Thyroid gland (tissue), 4 donors: ENCODE results near the gene MYO1G. TPM values are rescaled to one million over a fixed set of nuclear protein-coding genes. Genes with fewer than 3 reads are reported as not detected.

Experiments
- DNase-seq, 2 donors: peaks; one replicate each; pipeline ENCODE4 v3.0.0-alpha.2; 2019
- H3K27ac ChIP-seq, 3 donors: fragments of 200-600 bp; sonication (generic); 1 replicate in 2 of 3; 2 replicates in 1 of 3; pipeline ENCODE4 v1.5.1; 2016 to 2019; ENCODE audit warnings: mild to moderate bottlenecking in 1 of 3, moderate library complexity in 1 of 3
- H3K27me3 ChIP-seq: fragments of 200-600 bp; sonication (generic); one replicate; pipeline ENCODE4 v1.5.1; 2019
- H3K36me3 ChIP-seq, 2 donors: fragments of 200-600 bp; sonication (generic); one replicate each; pipeline ENCODE4 v1.5.1; 2016 to 2019
- H3K4me1 ChIP-seq, 2 donors: fragments of 200-600 bp; sonication (generic); one replicate each; pipeline ENCODE4 v1.5.1; 2017 to 2019
- H3K4me3 ChIP-seq, 3 donors: fragments of 200-600 bp; sonication (generic); replicated peaks in 1 of 3; 1 replicate in 2 of 3; 2 replicates in 1 of 3; pipeline ENCODE4 v1.5.1; 2016; ENCODE audit warnings: mild to moderate bottlenecking in 1 of 3
- H3K9me3 ChIP-seq: fragments of 200-600 bp; sonication (generic); one replicate; pipeline ENCODE4 v1.5.1; 2017
- POLR2A ChIP-seq, 2 donors: fragments of 450-650 bp; IDR thresholded peaks; one replicate each; pipeline ENCODE4 v1.6.1; 2017; ENCODE audit warnings: antibody characterized with exemption in 2 of 2, mild to moderate bottlenecking in 2 of 2, moderate library complexity in 1 of 2
- WGBS, 2 donors: methylation state at CpG; one replicate each; pipeline ENCODE4 v1.1.5; 2017; 5-methylcytosine and 5-hydroxymethylcytosine counted together
- intact Hi-C: fragments of 100-400 bp; cut with DNase I; formaldehyde crosslinking; loops from one replicate; pipeline ENCODE4 v1.15.1; 2023
- total RNA-seq, 4 donors: library from RNA; depleted of rRNA; stranded (reverse); fragments of >200 nt; gene quantifications; one replicate each; pipeline ENCODE4 v1.2.3, GENCODE V29; 2016
- TF ChIP-seq, protein P1 (sequence below), 6 experiments: fragments of 200-600 bp in 3 of 6; fragments of 450-650 bp in 3 of 6; sonication (generic) in 3 of 6; IDR thresholded peaks; one replicate each; pipeline ENCODE4 v1.5.1; 2016 to 2019; ENCODE audit warnings: antibody characterized with exemption in 6 of 6, mild to moderate bottlenecking in 2 of 6, inconsistent platforms in 1 of 6, moderate library complexity in 1 of 6

MYO1G gene
- total RNA-seq, 4 donors from 2014 or later, result 0.78 to 3.8 (median 2.0) TPM

DNA sequence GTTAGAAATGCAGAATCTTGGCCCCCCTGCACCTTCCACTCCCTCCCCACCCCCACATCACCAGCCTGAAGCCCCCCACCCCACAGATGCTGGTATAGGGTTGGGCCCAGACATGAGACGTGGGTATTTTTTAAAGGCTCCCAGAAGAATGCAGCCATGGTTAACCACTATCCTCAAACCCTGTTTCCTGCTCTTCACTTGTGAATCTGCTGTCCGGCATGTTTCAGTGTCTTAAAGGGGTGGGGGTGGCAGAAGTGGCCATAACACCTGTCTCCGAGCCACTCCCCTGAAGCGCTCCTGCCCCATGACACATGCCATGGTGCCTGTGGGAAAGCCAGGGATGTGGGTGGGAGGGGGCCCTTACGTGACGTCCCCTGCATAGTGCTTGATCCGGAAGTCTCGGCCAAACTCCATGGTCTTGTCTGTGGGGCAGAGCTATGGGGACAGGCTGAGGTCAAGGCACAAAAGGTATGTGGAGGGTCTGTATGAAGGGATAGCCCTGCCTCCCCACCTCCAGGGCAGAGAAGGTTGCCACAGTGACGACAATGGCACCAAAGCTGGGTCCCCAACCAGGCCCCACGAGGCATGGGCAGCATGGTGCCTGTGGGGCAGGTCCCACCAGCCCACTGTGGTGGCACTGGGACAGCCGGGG is 9.6 kb downstream of the MYO1G start:
- WGBS, 2 donors, result 96 to 100% methylated on average over 7 to 11 of the region's 11 CpGs
- Histone ChIP-seq H3K27ac (no peak overlapping the region), H3K36me3 (no peaks in the 10 kb centered on the region), H3K27me3 (no peaks in the 10 kb centered on the region), H3K4me1 (peaks cover 6 to 26% of the 10 kb centered on the region in 2 donors), H3K9me3 (no peaks in the 10 kb centered on the region), H3K4me3 (no peak overlapping the region)
- intact Hi-C loops, result loop anchor here (5.0 kb wide), 1 partner anchor 168 kb away; no protein-coding TSS in a partner anchor
- TF ChIP-seq, protein P1, sequence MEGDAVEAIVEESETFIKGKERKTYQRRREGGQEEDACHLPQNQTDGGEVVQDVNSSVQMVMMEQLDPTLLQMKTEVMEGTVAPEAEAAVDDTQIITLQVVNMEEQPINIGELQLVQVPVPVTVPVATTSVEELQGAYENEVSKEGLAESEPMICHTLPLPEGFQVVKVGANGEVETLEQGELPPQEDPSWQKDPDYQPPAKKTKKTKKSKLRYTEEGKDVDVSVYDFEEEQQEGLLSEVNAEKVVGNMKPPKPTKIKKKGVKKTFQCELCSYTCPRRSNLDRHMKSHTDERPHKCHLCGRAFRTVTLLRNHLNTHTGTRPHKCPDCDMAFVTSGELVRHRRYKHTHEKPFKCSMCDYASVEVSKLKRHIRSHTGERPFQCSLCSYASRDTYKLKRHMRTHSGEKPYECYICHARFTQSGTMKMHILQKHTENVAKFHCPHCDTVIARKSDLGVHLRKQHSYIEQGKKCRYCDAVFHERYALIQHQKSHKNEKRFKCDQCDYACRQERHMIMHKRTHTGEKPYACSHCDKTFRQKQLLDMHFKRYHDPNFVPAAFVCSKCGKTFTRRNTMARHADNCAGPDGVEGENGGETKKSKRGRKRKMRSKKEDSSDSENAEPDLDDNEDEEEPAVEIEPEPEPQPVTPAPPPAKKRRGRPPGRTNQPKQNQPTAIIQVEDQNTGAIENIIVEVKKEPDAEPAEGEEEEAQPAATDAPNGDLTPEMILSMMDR (IDR thresholded peaks at IDR 0.05), result no peak
- no peak for TF ChIP-seq POLR2A (IDR thresholded peaks at IDR 0.05)
- DNase-seq, result no peak

DNA sequence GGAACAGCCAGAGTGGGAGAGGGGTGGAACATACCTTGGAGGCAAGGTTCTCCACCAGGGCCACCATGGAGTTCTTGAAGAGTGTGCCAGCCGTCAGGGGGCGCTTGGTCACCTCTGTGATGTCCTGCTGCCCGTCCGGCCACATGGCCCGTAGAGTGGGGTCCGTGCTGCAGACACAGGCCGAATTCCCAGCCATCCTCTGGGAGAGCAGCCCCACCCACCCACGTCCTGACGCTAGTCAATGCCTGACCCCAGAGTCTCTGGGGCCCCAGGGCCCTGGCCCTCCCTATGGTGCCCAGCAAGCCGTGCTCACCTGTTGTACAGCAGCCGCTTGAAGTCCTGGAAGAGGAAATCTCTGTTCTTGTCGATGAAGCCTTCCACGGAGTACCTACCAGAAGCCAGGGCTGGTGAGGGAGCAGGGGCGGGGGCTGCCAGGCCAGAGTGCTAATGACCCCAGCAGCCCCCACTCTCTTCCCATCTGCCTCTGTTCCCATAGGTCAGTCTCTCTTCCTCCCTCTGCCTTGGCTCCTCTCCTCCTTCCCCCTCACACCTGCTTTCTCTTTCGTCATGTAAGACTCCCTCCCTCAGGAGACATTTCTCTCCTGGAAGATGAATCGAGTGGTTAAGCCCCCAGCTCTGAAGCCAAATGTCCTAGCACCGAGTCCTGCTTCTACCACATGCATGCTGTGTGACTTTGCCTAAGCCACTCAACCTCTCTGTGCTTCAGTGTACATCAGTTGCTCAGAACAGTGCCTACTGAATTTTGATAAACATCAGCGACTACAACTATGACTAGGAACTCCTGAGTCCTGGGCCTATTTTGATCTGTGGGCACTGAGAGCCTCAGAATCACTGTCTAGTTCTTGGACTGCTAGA is 11.0 kb downstream of the MYO1G start:
- no peaks in the 10 kb centered on the region for H3K27me3 ChIP-seq
- no peaks in the 10 kb centered on the region for H3K36me3 ChIP-seq
- WGBS, 2 donors, result 75 to 76% methylated on average over 10 to 13 of the region's 18 CpGs
- H3K4me1 ChIP-seq, result peaks cover 10 to 21% of the 10 kb centered on the region in 2 donors
- H3K27ac ChIP-seq, result no peak overlapping the region
- no peak overlapping the region for H3K4me3 ChIP-seq
- TF ChIP-seq, protein P1 (IDR thresholded peaks at IDR 0.05), result peak in 4 of 6 experiments; percentile 4 to 55 (median 45)
- no peak for TF ChIP-seq POLR2A (IDR thresholded peaks at IDR 0.05)
- intact Hi-C loops, result loop anchor here (5.0 kb wide), 1 partner anchor 169 kb away; no protein-coding TSS in a partner anchor
- no peaks in the 10 kb centered on the region for H3K9me3 ChIP-seq
- DNase-seq, result peak; percentile 67

DNA sequence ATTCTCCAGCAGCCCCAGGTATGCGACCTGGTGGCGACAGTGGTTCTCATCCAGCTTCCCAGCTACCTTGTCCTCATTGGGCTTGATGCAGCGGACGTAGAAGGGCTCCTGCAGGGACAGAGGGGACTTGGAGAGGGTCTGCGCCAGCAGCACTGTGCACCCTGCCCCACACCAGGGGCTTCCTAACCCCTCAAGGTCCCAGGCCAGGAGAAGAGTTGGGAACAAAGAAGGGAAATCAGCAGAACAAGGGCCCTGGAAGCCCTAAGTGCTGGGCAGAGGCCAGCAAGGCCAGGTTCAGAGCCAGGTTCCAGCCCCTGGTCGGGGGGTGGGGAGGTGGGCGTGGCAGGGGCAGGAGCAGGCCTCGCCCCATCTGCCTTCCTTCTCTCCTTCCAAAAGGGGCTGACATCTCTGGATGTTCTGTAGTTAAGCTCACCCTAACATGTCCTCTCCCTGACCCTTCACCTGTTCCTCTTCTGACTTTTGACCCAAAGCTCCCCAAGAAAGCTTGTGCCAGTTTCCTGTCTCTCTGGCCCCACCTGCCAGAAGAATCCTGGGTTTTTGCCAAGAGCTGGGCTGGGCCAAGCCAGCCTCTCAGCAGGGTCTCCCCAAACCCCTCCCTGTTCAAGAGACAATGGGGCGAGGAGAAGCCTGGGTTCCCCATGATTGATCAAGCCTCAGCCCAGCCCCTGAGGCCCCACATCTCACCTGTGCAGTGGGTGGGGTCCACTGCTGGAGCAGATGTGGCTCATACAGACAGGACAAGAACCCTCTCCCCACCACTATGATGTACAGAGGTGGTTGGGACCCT is 11.9 kb downstream of the MYO1G start:
- TF ChIP-seq POLR2A (IDR thresholded peaks at IDR 0.05), result no peak
- TF ChIP-seq, protein P1 (IDR thresholded peaks at IDR 0.05), result no peak
- DNase-seq, result no peak
- Histone ChIP-seq H3K9me3 (no peaks in the 10 kb centered on the region), H3K4me3 (no peak overlapping the region), H3K36me3 (no peaks in the 10 kb centered on the region), H3K27ac (no peak overlapping the region), H3K4me1 (peaks cover 16 to 28% of the 10 kb centered on the region in 2 donors), H3K27me3 (no peaks in the 10 kb centered on the region)
- 73 to 76% methylated on average over 9 of the region's 9 CpGs for WGBS, 2 donors
- intact Hi-C loops, result loop anchor here (5.0 kb wide), 1 partner anchor 170 kb away; no protein-coding TSS in a partner anchor

DNA sequence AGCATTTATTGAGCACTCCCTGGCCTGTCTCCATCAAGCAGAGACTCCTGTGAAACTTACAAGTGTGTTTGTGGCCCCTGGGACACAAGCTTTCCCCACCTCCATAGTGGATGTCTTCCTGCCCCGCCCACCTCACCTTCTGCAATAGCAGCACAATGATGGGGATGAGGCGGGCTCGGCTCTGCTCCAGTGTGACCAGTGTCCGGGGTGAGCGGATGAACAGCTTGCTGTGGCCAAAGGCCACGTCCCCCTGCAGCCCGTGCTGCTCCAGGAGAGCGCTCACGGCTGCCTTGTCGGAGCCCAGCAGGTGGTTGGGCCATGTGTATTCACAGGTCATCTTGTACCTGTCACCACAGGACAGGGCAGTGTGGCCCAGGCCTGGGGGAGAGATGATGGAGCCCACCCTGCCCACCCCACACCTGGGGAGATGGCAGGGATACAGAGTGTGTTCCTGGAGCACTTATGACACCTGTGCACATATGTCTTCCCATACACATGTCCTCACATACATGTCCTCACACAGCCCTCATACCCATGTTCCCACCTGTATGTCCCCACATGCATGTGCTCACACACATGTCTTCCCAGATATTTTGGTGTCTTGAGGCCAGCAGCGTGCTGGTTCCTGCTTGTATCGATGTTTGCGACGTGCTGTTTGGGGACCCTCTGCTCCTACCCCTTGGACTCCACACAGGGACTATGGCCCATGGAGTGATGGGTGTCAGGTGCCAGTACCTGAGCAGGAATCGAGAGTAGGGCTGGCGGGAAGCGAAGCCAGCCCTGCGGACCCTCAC is 12.7 kb downstream of the MYO1G start:
- WGBS, 2 donors, result 94 to 95% methylated on average over 18 of the region's 18 CpGs
- no peaks in the 10 kb centered on the region for H3K27me3 ChIP-seq
- H3K4me3 ChIP-seq, result no peak overlapping the region
- no peaks in the 10 kb centered on the region for H3K9me3 ChIP-seq
- no peak overlapping the region for H3K27ac ChIP-seq
- intact Hi-C loops, result loop anchor here (5.0 kb wide), 1 partner anchor 171 kb away; no protein-coding TSS in a partner anchor
- no peak for TF ChIP-seq POLR2A (IDR thresholded peaks at IDR 0.05)
- TF ChIP-seq, protein P1 (IDR thresholded peaks at IDR 0.05), result no peak
- peaks cover 16 to 28% of the 10 kb centered on the region in 2 donors for H3K4me1 ChIP-seq
- no peaks in the 10 kb centered on the region for H3K36me3 ChIP-seq
- no peak for DNase-seq
